Psoas muscle (tissue), 8 donors: ENCODE data around the gene DNAI4. TPM values are rescaled to one million over a fixed set of nuclear protein-coding genes. Genes with fewer than 3 reads are reported as not detected.

Experiments
- ATAC-seq, 4 donors: fragments of 200-7000 bp; cut with Tn5 transposase; one replicate each; pipeline ENCODE4 v1.9.1; 2020; ENCODE audit warnings: moderate library complexity in 3 of 4, mild to moderate bottlenecking in 2 of 4
- DNase-seq, 2 donors: peaks; one replicate each; pipeline ENCODE4 v3.0.0-alpha.2; 2020
- H3K27ac ChIP-seq: fragments of 200-600 bp; one replicate; pipeline ENCODE4 v1.8.0; 2022
- H3K27me3 ChIP-seq, 3 donors: fragments of 200-600 bp in 1 of 3; one replicate each; pipeline versions ENCODE4 v1.6.1 to v1.8.0; 2013 to 2022; ENCODE audit warnings: low read length in 2 of 3, mild to moderate bottlenecking in 2 of 3, moderate library complexity in 1 of 3; ENCODE audit not compliant: insufficient read depth in 3 of 3
- H3K36me3 ChIP-seq, 2 donors: fragments of 200-600 bp in 1 of 2; one replicate each; pipeline versions ENCODE4 v1.6.1 to v1.8.0; 2013 to 2022; ENCODE audit warnings: low read depth in 1 of 2, mild to moderate bottlenecking in 1 of 2, moderate library complexity in 1 of 2; ENCODE audit not compliant: insufficient read depth in 1 of 2
- H3K4me1 ChIP-seq: fragments of 200-600 bp; one replicate; pipeline ENCODE4 v1.8.0; 2022
- H3K4me3 ChIP-seq: fragments of 200-600 bp; one replicate; pipeline ENCODE4 v1.8.0; 2022; ENCODE audit warnings: mild to moderate bottlenecking
- H3K9me3 ChIP-seq: fragments of 200-600 bp; one replicate; pipeline ENCODE4 v1.8.0; 2022
- WGBS, 3 donors: extraction: QIAGEN DNeasy Blood & Tissue Kit; methylation state at CpG; one replicate each; pipeline versions ENCODE4 v1.1.6 to v1.1.7; 2013; 5-methylcytosine and 5-hydroxymethylcytosine counted together
- intact Hi-C, 2 donors: fragments of 100-400 bp; cut with DNase I; formaldehyde crosslinking; loops; one replicate each; pipeline versions ENCODE4 v1.11.0 to v1.14.2; 2022
- polyA plus RNA-seq, 3 donors: library from polyadenylated mRNA; stranded (reverse); fragments of 200-250 nt; gene quantifications; one replicate each; pipeline ENCODE4 v1.2.3, GENCODE V29; 2013
- total RNA-seq, 4 donors: library from RNA; stranded (reverse); fragmentation: NEBNext Ultra II Directional in 2 of 4; extraction: Animal tissue kit (Norgen Biotek cat#: 25700) in 2 of 4; gene quantifications; one replicate each; pipeline versions ENCODE4 v1.2.1 to v1.2.4, GENCODE V29; 2021 to 2023
- TF ChIP-seq, protein P1 (sequence below): fragments of 200-600 bp; IDR thresholded peaks from one replicate; pipeline ENCODE4 v1.8.0; 2022; ENCODE audit warnings: antibody characterized with exemption
- donor health status: healthy with polysubstance abuse.
- donor health status: DM: no; HTN: no; CAD: no; lungs with moderate emphysema.
- donor health status: Bipolar disorder and iron deficiency.
- donor health status: healthy.
- donor health status: DM: yes; HTN: yes; CAD: no.
- donor health status: DM: no; HTN: no; CAD: no.
- donor health status: DM: no; HTN: no; CAD: no.
- donor health status: DM: yes; HTN: yes; CAD: no.

Gene DNAI4
- total and polyA plus RNA-seq, 7 donors: 0.18 to 6.5 (median 4.5) TPM

DNA sequence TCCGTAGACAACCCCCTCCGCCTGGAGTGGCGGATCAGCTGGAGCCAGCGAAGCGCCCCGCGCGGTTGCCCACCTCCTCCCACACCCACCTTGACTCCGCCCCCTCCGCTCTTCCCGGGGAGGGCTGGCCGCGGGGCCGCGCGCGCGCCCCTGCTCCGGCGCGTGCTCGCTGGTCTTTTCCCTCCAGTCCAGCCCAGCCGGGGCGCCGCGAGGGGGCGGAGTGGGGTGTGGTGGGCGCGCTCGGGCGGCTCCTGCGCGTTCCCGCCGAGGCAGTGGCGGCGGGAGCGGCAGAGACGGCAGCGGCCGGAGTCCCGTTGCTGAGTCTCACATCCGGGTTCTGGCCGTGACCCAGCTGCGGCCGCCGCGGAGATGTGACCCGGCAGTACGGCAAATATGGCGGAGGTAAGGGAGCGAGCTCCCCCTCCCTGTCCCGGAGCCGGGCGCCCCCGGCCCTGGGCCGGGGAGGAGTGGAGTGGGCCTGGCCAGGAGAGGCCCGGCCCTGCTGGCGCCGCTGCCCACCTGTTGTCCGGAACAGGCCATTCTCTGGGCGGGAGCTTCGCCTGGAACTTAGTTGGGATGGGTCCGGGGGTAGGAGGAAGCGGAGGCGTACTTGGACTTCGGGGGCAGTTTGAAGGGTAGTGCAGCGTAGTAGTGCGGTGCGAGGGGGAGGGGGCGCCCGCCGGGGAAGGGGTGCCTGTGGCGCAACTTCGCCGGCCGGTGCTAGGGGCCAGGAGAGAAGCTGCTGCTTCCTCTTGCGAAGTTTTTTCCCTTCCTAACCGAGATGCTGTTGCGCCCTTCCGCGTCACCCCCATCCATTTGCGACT, 5.6 kb upstream of the DNAI4 start:
- H3K27me3 ChIP-seq: no peaks in the 10 kb centered on the region
- peak overlapping the region; percentile 83 for H3K4me3 ChIP-seq
- intact Hi-C loops: loop anchor here (5.0 to 10.0 kb wide), 3 partner anchors 122 to 165 kb away; partner anchors contain the start of gene SLC35D1 (in 2 of the 2)
- ATAC-seq: peak; percentile 88 to 91 (median 89)
- TF ChIP-seq, protein P1, sequence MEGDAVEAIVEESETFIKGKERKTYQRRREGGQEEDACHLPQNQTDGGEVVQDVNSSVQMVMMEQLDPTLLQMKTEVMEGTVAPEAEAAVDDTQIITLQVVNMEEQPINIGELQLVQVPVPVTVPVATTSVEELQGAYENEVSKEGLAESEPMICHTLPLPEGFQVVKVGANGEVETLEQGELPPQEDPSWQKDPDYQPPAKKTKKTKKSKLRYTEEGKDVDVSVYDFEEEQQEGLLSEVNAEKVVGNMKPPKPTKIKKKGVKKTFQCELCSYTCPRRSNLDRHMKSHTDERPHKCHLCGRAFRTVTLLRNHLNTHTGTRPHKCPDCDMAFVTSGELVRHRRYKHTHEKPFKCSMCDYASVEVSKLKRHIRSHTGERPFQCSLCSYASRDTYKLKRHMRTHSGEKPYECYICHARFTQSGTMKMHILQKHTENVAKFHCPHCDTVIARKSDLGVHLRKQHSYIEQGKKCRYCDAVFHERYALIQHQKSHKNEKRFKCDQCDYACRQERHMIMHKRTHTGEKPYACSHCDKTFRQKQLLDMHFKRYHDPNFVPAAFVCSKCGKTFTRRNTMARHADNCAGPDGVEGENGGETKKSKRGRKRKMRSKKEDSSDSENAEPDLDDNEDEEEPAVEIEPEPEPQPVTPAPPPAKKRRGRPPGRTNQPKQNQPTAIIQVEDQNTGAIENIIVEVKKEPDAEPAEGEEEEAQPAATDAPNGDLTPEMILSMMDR: peak; percentile 45
- DNase-seq: peak; percentile 96 to 97
- WGBS, 3 donors: 1% methylated on average over 62 to 83 of the region's 83 CpGs
- H3K4me1 ChIP-seq: peaks cover 61% of the 10 kb centered on the region
- H3K9me3 ChIP-seq: no peaks in the 10 kb centered on the region
- peak overlapping the region; percentile 94 for H3K27ac ChIP-seq
- H3K36me3 ChIP-seq: no peaks in the 10 kb centered on the region

DNA sequence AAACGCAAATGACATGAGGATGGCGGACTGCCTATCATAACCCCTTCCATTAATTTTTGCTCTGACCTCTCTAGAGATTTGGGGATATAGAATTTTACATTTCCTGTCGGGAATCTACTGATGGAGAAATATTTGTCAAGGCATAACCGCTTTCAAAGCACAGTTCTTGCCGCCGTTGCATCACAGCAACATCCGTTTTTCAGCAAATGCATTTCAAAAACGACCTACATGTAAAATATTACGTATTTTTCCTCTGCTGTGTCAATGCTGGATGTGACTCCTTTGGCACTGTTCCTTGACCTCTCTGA, 5.0 kb upstream of the DNAI4 start:
- intact Hi-C loops: loop anchor here (10.0 kb wide), 1 partner anchor 165 kb away; no protein-coding TSS in a partner anchor
- peaks cover 56% of the 10 kb centered on the region for H3K4me1 ChIP-seq
- ATAC-seq (no peak), DNase-seq (no peak)
- H3K36me3 ChIP-seq: no peaks in the 10 kb centered on the region
- WGBS, 3 donors: 9 to 16% (median 11%) methylated on average over 9 of the region's 9 CpGs
- H3K27ac ChIP-seq: peak overlapping the region; percentile 94
- TF ChIP-seq, protein P1: no peak
- H3K4me3 ChIP-seq: peak overlapping the region; percentile 83
- H3K9me3 ChIP-seq: no peaks in the 10 kb centered on the region
- no peaks in the 10 kb centered on the region for H3K27me3 ChIP-seq

DNA sequence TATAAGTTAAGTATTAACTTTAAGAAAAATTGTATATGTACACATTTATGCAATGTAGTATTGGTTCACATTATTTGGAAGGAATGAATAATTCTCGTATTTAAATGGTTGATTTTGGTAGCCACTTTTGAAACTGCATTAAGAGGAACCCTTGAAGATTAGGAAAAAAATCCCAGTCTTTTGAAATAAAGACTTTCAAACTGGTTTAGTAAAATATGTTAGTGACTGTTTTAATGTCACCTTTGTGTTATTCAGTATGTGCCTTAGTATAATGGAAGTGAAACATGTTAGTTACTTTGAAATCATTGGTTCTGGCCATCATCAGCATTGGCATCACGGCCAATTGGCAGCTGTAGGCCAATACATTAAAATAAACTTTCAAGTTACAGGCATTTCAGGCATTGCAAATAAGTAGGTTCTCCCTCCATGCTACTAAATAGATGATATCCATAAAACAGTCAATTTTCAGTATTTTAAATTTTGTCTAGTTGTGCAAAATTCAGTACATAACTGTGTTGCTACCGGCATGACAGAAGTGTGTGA, 4.6 kb upstream of the DNAI4 start:
- TF ChIP-seq, protein P1: no peak
- ATAC-seq: no peak
- Histone ChIP-seq H3K9me3 (no peaks in the 10 kb centered on the region), H3K4me3 (peak overlapping the region; percentile 83), H3K27me3 (no peaks in the 10 kb centered on the region), H3K4me1 (peaks cover 52% of the 10 kb centered on the region), H3K36me3 (no peaks in the 10 kb centered on the region), H3K27ac (peak overlapping the region; percentile 94)
- intact Hi-C loops: loop anchor here (10.0 kb wide), 1 partner anchor 164 kb away; no protein-coding TSS in a partner anchor
- no peak for DNase-seq
- 42 to 54% (median 43%) methylated on average over 3 of the region's 3 CpGs for WGBS, 3 donors

DNA sequence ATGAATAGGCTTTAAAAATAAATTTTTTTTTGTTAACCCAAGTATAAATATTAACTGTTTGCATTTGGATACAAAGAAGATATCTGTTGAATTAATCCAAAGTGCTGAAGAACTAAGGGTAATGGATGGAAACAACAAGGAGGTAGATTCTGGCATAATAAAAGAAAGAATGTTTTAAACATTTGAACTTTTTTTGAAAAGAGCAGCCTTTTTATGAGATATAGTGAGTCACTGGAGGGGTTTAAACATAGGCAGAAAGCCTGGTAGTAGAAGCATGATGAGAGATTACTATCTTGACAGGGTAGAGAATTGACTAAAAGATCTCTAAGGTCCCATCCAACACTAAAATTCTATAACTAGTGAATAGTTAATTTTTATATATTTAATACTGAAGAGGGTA, 2.9 kb upstream of the DNAI4 start:
- TF ChIP-seq, protein P1: no peak
- no peak for DNase-seq
- H3K36me3 ChIP-seq: no peaks in the 10 kb centered on the region
- H3K27me3 ChIP-seq: no peaks in the 10 kb centered on the region
- no peak for ATAC-seq
- no peak overlapping the region for H3K27ac ChIP-seq
- no peaks in the 10 kb centered on the region for H3K9me3 ChIP-seq
- peaks cover 46% of the 10 kb centered on the region for H3K4me1 ChIP-seq
- intact Hi-C loops: loop anchor here (10.0 kb wide), 1 partner anchor 163 kb away; no protein-coding TSS in a partner anchor
- no peak overlapping the region for H3K4me3 ChIP-seq
